Measurements from ENCODE around the gene NBDY. TPM values are rescaled to one million over a fixed set of nuclear protein-coding genes. Genes with fewer than 3 reads are reported as not detected.

The NBDY gene
- total RNA-seq, 1 donor from 2014 or later = 51.1 TPM

GRCh38 chrX:56812515-56813105, 83.6 kb downstream of the NBDY start:
- H3K4me3 Mint-ChIP-seq (ENCODE audit: unreplicated experiment) = no peak overlapping the region
- H3K4me1 Mint-ChIP-seq (ENCODE audit: low read depth) = peaks cover 15% of the 10 kb centered on the region
- peaks cover 2% of the 10 kb centered on the region for H3K36me3 Mint-ChIP-seq (ENCODE audit: low read depth)
- TF ChIP-seq CTCF (IDR thresholded peaks at IDR 0.05) = no peak
- H3K9me3 Mint-ChIP-seq (ENCODE audit: low read depth) = peaks cover 15% of the 10 kb centered on the region
- no peak for DNase-seq (ENCODE audit: low spot score)
- no peaks in the 10 kb centered on the region for H3K27me3 Mint-ChIP-seq (ENCODE audit: low read depth)
- peak overlapping the region; percentile 13 for H3K27ac Mint-ChIP-seq (ENCODE audit: unreplicated experiment)

GRCh38 chrX:56813318-56813837, 84.3 kb downstream of the NBDY start:
- H3K9me3 Mint-ChIP-seq (ENCODE audit: low read depth) = peaks cover 14% of the 10 kb centered on the region
- H3K4me1 Mint-ChIP-seq (ENCODE audit: low read depth) = peaks cover 15% of the 10 kb centered on the region
- peaks cover 2% of the 10 kb centered on the region for H3K36me3 Mint-ChIP-seq (ENCODE audit: low read depth)
- H3K4me3 Mint-ChIP-seq (ENCODE audit: unreplicated experiment) = no peak overlapping the region
- TF ChIP-seq CTCF (IDR thresholded peaks at IDR 0.05) = no peak
- peak overlapping the region; percentile 3 for H3K27ac Mint-ChIP-seq (ENCODE audit: unreplicated experiment)
- DNase-seq (ENCODE audit: low spot score) = no peak
- H3K27me3 Mint-ChIP-seq (ENCODE audit: low read depth) = no peaks in the 10 kb centered on the region

GRCh38 chrX:56817179-56817578, 88.1 kb downstream of the NBDY start:
- Mint-ChIP-seq H3K36me3 (ENCODE audit: low read depth) (no peaks in the 10 kb centered on the region), H3K27ac (ENCODE audit: unreplicated experiment) (no peak overlapping the region), H3K27me3 (ENCODE audit: low read depth) (no peaks in the 10 kb centered on the region), H3K9me3 (ENCODE audit: low read depth) (peaks cover 3% of the 10 kb centered on the region), H3K4me3 (ENCODE audit: unreplicated experiment) (no peak overlapping the region), H3K4me1 (ENCODE audit: low read depth) (peaks cover 15% of the 10 kb centered on the region)
- no peak for TF ChIP-seq CTCF (IDR thresholded peaks at IDR 0.05)
- DNase-seq (ENCODE audit: low spot score) = no peak

- peaks cover 33% of the 10 kb centered on the region for H3K9me3 Mint-ChIP-seq (ENCODE audit: low read depth)
- H3K4me3 Mint-ChIP-seq (ENCODE audit: unreplicated experiment) = no peak overlapping the region
- H3K36me3 Mint-ChIP-seq (ENCODE audit: low read depth) = no peaks in the 10 kb centered on the region
- H3K27ac Mint-ChIP-seq (ENCODE audit: unreplicated experiment) = no peak overlapping the region
- TF ChIP-seq CTCF (IDR thresholded peaks at IDR 0.05) = no peak
- no peaks in the 10 kb centered on the region for H3K27me3 Mint-ChIP-seq (ENCODE audit: low read depth)
- no peak for DNase-seq (ENCODE audit: low spot score)
- no peaks in the 10 kb centered on the region for H3K4me1 Mint-ChIP-seq (ENCODE audit: low read depth)
Measured at GRCh38 chrX:56826020-56826419, 97.0 kb downstream of the NBDY start.

- Mint-ChIP-seq H3K27me3 (ENCODE audit: low read depth) (no peaks in the 10 kb centered on the region), H3K36me3 (ENCODE audit: low read depth) (peaks cover 2% of the 10 kb centered on the region), H3K9me3 (ENCODE audit: low read depth) (peaks cover 29% of the 10 kb centered on the region), H3K4me1 (ENCODE audit: low read depth) (no peaks in the 10 kb centered on the region), H3K27ac (ENCODE audit: unreplicated experiment) (no peak overlapping the region), H3K4me3 (ENCODE audit: unreplicated experiment) (no peak overlapping the region)
- DNase-seq (ENCODE audit: low spot score) = no peak
- no peak for TF ChIP-seq CTCF (IDR thresholded peaks at IDR 0.05)
Measured at GRCh38 chrX:56833626-56834025, 104.6 kb downstream of the NBDY start.
